WTC11 (cell line): ENCODE results near the gene GRM1.

ENCODE experiments used
- ESRRA ChIP-seq: sonication (generic); formaldehyde crosslinking; IDR thresholded peaks from 2 replicates; pipeline ENCODE4 v1.8.1; 2022; ENCODE audit warnings: mild to moderate bottlenecking, missing genetic modification reagents, borderline replicate concordance
- ETV6 ChIP-seq: sonication (generic); formaldehyde crosslinking; IDR thresholded peaks from 2 replicates; pipeline ENCODE4 v1.8.1; 2022; ENCODE audit warnings: mild to moderate bottlenecking, missing genetic modification reagents
- FOXK1 ChIP-seq: sonication (generic); formaldehyde crosslinking; IDR thresholded peaks from 2 replicates; pipeline ENCODE4 v1.8.0; 2022; ENCODE audit warnings: mild to moderate bottlenecking, moderate library complexity, missing genetic modification reagents
- GABPB1 ChIP-seq: sonication (generic); formaldehyde crosslinking; IDR thresholded peaks from 2 replicates; pipeline ENCODE4 v1.8.1; 2023; ENCODE audit warnings: mild to moderate bottlenecking, missing genetic modification reagents
- JUN ChIP-seq: sonication (generic); formaldehyde crosslinking; IDR thresholded peaks from 2 replicates; pipeline ENCODE4 v1.8.0; 2023; ENCODE audit warnings: mild to moderate bottlenecking, missing genetic modification reagents
- SP1 ChIP-seq: sonication (generic); formaldehyde crosslinking; conservative IDR thresholded peaks from 2 replicates; pipeline ENCODE4 v1.8.1; 2022; ENCODE audit warnings: missing genetic modification reagents
- TEAD4 ChIP-seq: sonication (generic); formaldehyde crosslinking; IDR thresholded peaks from 2 replicates; pipeline ENCODE4 v1.8.0; 2022; ENCODE audit warnings: mild to moderate bottlenecking, missing genetic modification reagents
- TF ChIP-seq, protein P1 (sequence below): fragments of 200-600 bp; IDR thresholded peaks from 2 replicates; pipeline ENCODE4 v1.8.0; 2022; ENCODE audit warnings: antibody characterized with exemption
- TF ChIP-seq, protein P2 (sequence below): sonication (generic); formaldehyde crosslinking; IDR thresholded peaks from 2 replicates; pipeline ENCODE4 v1.8.0; 2022; ENCODE audit warnings: mild to moderate bottlenecking, missing genetic modification reagents
- TF ChIP-seq, protein P3 (sequence below): sonication (generic); formaldehyde crosslinking; IDR thresholded peaks from 2 replicates; pipeline ENCODE4 v1.8.0; 2022; ENCODE audit warnings: mild to moderate bottlenecking, missing genetic modification reagents
- TF ChIP-seq, protein P4 (sequence below): fragments of 250-450 bp; sonication (Bioruptor Pico); IDR thresholded peaks from 2 replicates; pipeline ENCODE4 v2.1.2; 2022; ENCODE audit warnings: mild to moderate bottlenecking, moderate library complexity
- TF ChIP-seq, protein P5 (sequence below): sonication (generic); formaldehyde crosslinking; IDR thresholded peaks from 2 replicates; pipeline ENCODE4 v1.8.1; 2022; ENCODE audit warnings: low read depth, missing genetic modification reagents, borderline replicate concordance
- TF ChIP-seq, protein P6 (sequence below): sonication (generic); formaldehyde crosslinking; IDR thresholded peaks from 2 replicates; pipeline ENCODE4 v1.8.1; 2022; ENCODE audit warnings: mild to moderate bottlenecking, moderate library complexity, missing genetic modification reagents

DNA sequence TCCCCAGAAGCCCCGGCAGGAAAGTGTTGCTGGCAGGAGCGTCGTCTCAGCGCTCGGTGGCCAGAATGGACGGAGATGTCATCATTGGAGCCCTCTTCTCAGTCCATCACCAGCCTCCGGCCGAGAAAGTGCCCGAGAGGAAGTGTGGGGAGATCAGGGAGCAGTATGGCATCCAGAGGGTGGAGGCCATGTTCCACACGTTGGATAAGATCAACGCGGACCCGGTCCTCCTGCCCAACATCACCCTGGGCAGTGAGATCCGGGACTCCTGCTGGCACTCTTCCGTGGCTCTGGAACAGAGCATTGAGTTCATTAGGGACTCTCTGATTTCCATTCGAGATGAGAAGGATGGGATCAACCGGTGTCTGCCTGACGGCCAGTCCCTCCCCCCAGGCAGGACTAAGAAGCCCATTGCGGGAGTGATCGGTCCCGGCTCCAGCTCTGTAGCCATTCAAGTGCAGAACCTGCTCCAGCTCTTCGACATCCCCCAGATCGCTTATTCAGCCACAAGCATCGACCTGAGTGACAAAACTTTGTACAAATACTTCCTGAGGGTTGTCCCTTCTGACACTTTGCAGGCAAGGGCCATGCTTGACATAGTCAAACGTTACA lies 817 bp downstream of the GRM1 start:
- TF ChIP-seq, protein P1, sequence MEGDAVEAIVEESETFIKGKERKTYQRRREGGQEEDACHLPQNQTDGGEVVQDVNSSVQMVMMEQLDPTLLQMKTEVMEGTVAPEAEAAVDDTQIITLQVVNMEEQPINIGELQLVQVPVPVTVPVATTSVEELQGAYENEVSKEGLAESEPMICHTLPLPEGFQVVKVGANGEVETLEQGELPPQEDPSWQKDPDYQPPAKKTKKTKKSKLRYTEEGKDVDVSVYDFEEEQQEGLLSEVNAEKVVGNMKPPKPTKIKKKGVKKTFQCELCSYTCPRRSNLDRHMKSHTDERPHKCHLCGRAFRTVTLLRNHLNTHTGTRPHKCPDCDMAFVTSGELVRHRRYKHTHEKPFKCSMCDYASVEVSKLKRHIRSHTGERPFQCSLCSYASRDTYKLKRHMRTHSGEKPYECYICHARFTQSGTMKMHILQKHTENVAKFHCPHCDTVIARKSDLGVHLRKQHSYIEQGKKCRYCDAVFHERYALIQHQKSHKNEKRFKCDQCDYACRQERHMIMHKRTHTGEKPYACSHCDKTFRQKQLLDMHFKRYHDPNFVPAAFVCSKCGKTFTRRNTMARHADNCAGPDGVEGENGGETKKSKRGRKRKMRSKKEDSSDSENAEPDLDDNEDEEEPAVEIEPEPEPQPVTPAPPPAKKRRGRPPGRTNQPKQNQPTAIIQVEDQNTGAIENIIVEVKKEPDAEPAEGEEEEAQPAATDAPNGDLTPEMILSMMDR: no peak
- TF ChIP-seq, protein P2, sequence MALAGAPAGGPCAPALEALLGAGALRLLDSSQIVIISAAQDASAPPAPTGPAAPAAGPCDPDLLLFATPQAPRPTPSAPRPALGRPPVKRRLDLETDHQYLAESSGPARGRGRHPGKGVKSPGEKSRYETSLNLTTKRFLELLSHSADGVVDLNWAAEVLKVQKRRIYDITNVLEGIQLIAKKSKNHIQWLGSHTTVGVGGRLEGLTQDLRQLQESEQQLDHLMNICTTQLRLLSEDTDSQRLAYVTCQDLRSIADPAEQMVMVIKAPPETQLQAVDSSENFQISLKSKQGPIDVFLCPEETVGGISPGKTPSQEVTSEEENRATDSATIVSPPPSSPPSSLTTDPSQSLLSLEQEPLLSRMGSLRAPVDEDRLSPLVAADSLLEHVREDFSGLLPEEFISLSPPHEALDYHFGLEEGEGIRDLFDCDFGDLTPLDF: no peak
- TF ChIP-seq ETV6 (CRISPR knock-in tag) (no peak), GABPB1 (CRISPR knock-in tag) (no peak), SP1 (CRISPR knock-in tag) (no peak), ESRRA (CRISPR knock-in tag) (no peak), JUN (CRISPR knock-in tag) (no peak), FOXK1 (CRISPR knock-in tag) (no peak), TEAD4 (no peak)
- TF ChIP-seq, protein P3, sequence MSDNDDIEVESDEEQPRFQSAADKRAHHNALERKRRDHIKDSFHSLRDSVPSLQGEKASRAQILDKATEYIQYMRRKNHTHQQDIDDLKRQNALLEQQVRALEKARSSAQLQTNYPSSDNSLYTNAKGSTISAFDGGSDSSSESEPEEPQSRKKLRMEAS (CRISPR knock-in tag): no peak
- TF ChIP-seq, protein P4, sequence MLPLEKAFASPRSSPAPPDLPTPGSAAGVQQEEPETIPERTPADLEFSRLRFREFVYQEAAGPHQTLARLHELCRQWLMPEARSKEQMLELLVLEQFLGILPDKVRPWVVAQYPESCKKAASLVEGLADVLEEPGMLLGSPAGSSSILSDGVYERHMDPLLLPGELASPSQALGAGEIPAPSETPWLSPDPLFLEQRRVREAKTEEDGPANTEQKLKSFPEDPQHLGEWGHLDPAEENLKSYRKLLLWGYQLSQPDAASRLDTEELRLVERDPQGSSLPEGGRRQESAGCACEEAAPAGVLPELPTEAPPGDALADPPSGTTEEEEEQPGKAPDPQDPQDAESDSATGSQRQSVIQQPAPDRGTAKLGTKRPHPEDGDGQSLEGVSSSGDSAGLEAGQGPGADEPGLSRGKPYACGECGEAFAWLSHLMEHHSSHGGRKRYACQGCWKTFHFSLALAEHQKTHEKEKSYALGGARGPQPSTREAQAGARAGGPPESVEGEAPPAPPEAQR (CRISPR knock-in tag): no peak
- TF ChIP-seq, protein P5, sequence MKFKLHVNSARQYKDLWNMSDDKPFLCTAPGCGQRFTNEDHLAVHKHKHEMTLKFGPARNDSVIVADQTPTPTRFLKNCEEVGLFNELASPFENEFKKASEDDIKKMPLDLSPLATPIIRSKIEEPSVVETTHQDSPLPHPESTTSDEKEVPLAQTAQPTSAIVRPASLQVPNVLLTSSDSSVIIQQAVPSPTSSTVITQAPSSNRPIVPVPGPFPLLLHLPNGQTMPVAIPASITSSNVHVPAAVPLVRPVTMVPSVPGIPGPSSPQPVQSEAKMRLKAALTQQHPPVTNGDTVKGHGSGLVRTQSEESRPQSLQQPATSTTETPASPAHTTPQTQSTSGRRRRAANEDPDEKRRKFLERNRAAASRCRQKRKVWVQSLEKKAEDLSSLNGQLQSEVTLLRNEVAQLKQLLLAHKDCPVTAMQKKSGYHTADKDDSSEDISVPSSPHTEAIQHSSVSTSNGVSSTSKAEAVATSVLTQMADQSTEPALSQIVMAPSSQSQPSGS (CRISPR knock-in tag): no peak
- TF ChIP-seq, protein P6, sequence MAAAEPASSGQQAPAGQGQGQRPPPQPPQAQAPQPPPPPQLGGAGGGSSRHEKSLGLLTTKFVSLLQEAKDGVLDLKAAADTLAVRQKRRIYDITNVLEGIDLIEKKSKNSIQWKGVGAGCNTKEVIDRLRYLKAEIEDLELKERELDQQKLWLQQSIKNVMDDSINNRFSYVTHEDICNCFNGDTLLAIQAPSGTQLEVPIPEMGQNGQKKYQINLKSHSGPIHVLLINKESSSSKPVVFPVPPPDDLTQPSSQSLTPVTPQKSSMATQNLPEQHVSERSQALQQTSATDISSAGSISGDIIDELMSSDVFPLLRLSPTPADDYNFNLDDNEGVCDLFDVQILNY (CRISPR knock-in tag): no peak
